H1 (cell line): ENCODE results near the gene GOLPH3L. TPM values are rescaled to one million over a fixed set of nuclear protein-coding genes. Genes with fewer than 3 reads are reported as not detected.

Source experiments
- CTCF ChIA-PET: fragments of 300-600 bp; sonication (Branson Sonifier 250); formaldehyde crosslinking; loops from one replicate; lab custom pipeline; 2021; ENCODE audit not compliant: partially characterized antibody; lab: Charles Lee
- POLR2A ChIA-PET: fragments of 300-600 bp; sonication (Branson Sonifier 250); formaldehyde crosslinking; loops from one replicate; lab custom pipeline; 2021; ENCODE audit warnings: inconsistent platforms; ENCODE audit not compliant: partially characterized antibody; lab: Charles Lee
- DNase-seq, 2 experiments: peaks; one replicate each; pipeline versions ENCODE4 v3.0.0 to v3.0.0-alpha.2; 2010 to 2022; ENCODE audit warnings: low spot score in 2 of 2, low read depth in 1 of 2, mixed read lengths in 1 of 2
- FAIRE-seq: peaks from 2 replicates; lab custom pipeline; 2011; peaks lifted over from hg19 to GRCh38; lab: Jason Lieb, UNC
- H2AFZ ChIP-seq: 2 replicates; pipeline ENCODE4 v1.8.1; 2012; ENCODE audit warnings: low read length, inconsistent platforms
- H2AK5ac ChIP-seq: 2 replicates; pipeline ENCODE4 v1.6.1; 2013; ENCODE audit warnings: low read depth, low read length
- H2BK120ac ChIP-seq: replicated peaks from 2 replicates; pipeline ENCODE3; 2013; ENCODE audit warnings: low read depth, low read length, inconsistent platforms
- H2BK12ac ChIP-seq: 2 replicates; pipeline ENCODE4 v1.6.1; 2013; ENCODE audit warnings: low read depth, low read length
- H2BK15ac ChIP-seq: 2 replicates; pipeline ENCODE4 v1.6.1; 2013; ENCODE audit warnings: low read length
- H2BK20ac ChIP-seq: 2 replicates; pipeline ENCODE4 v1.6.1; 2013; ENCODE audit warnings: low read length
- H2BK5ac ChIP-seq: 2 replicates; pipeline ENCODE4 v1.6.1; 2013; ENCODE audit warnings: low read depth, low read length
- H3K14ac ChIP-seq: 2 replicates; pipeline ENCODE4 v1.6.1; 2013; ENCODE audit warnings: inconsistent platforms; ENCODE audit not compliant: insufficient read length
- H3K18ac ChIP-seq: 2 replicates; pipeline ENCODE4 v1.6.1; 2013; ENCODE audit warnings: low read length; ENCODE audit errors: extremely low read depth
- H3K23ac ChIP-seq: 2 replicates; pipeline ENCODE4 v1.6.1; 2013; ENCODE audit warnings: inconsistent platforms; ENCODE audit not compliant: insufficient read length
- H3K23me2 ChIP-seq: 2 replicates; pipeline ENCODE4 v1.6.1; 2013; ENCODE audit warnings: low read depth, low read length
- H3K27ac ChIP-seq: 2 replicates; pipeline ENCODE4 v1.6.1; 2011; ENCODE audit warnings: low read depth, low read length, inconsistent platforms
- H3K27me3 ChIP-seq, 4 experiments: replicated peaks in 1 of 4; 1 replicate in 1 of 4; 2 replicates in 3 of 4; pipeline versions ENCODE4 v1.6.1 to v1.8.1; 2011 to 2013; ENCODE audit warnings: low read length in 3 of 4, mild to moderate bottlenecking in 3 of 4, inconsistent platforms in 2 of 4, mixed read lengths in 2 of 4, moderate library complexity in 1 of 4; ENCODE audit not compliant: control insufficient read depth in 3 of 4, insufficient read depth in 3 of 4; ENCODE audit errors: extremely low read depth in 1 of 4
- H3K36me3 ChIP-seq, 4 experiments: 2 replicates each; pipeline versions ENCODE4 v1.6.1 to v1.8.1; 2011 to 2013; ENCODE audit warnings: mild to moderate bottlenecking in 4 of 4, low read length in 3 of 4, moderate library complexity in 2 of 4, control low read depth in 1 of 4, inconsistent platforms in 1 of 4; ENCODE audit not compliant: insufficient read depth in 4 of 4, control insufficient read depth in 2 of 4
- H3K4ac ChIP-seq: replicated peaks from 2 replicates; pipeline ENCODE3; 2013; ENCODE audit warnings: low read length, low read depth, mixed read lengths, inconsistent platforms; ENCODE audit not compliant: insufficient read length
- H3K4me1 ChIP-seq, 4 experiments: replicated peaks in 1 of 4; 1 replicate in 1 of 4; 2 replicates in 3 of 4; pipeline versions ENCODE4 v1.6.1 to v1.8.1; 2011 to 2013; ENCODE audit warnings: low read length in 3 of 4, inconsistent platforms in 2 of 4, mixed read lengths in 1 of 4; ENCODE audit not compliant: insufficient read depth in 4 of 4, control insufficient read depth in 3 of 4
- H3K4me2 ChIP-seq, 2 experiments: 2 replicates each; pipeline versions ENCODE4 v1.6.1 to v1.8.1; 2011 to 2013; ENCODE audit warnings: low read depth in 2 of 2, low read length in 2 of 2, control low read depth in 1 of 2, inconsistent platforms in 1 of 2, mild to moderate bottlenecking in 1 of 2; ENCODE audit not compliant: insufficient read depth in 1 of 2
- H3K4me3 ChIP-seq, 4 experiments: fragments of 200-600, 300-600 bp in 1 of 4; sonication (generic), shearing (Covaris generic), sonication (Bioruptor Twin) in 1 of 4; 2 replicates each; pipeline versions ENCODE4 v1.5.1 to v1.8.1; 2011 to 2016; ENCODE audit warnings: low read length in 4 of 4, low read depth in 3 of 4, control low read depth in 2 of 4, inconsistent platforms in 2 of 4, mild to moderate bottlenecking in 2 of 4, mixed read lengths in 1 of 4, moderate library complexity in 1 of 4; ENCODE audit not compliant: insufficient read depth in 2 of 4; ENCODE audit errors: extremely low read depth in 1 of 4
- H3K56ac ChIP-seq: replicated peaks from 2 replicates; pipeline ENCODE3; 2013; ENCODE audit warnings: low read depth, mild to moderate bottlenecking, mixed read lengths, low read length, inconsistent platforms; ENCODE audit not compliant: insufficient read length
- H3K79me1 ChIP-seq: 2 replicates; pipeline ENCODE4 v1.6.1; 2013; ENCODE audit warnings: low read depth, low read length, control low read depth
- H3K79me2 ChIP-seq, 2 experiments: 2 replicates each; pipeline versions ENCODE4 v1.6.1 to v1.8.1; 2012 to 2013; ENCODE audit warnings: low read length in 2 of 2, mild to moderate bottlenecking in 2 of 2, inconsistent platforms in 1 of 2; ENCODE audit not compliant: insufficient read depth in 2 of 2, control insufficient read depth in 1 of 2
- H3K9ac ChIP-seq, 4 experiments: replicated peaks in 1 of 4; 1 replicate in 1 of 4; 2 replicates in 3 of 4; pipeline versions ENCODE4 v1.6.1 to v1.8.1; 2011 to 2013; ENCODE audit warnings: low read depth in 3 of 4, low read length in 3 of 4, control low read depth in 2 of 4, mild to moderate bottlenecking in 2 of 4, moderate library complexity in 2 of 4, inconsistent platforms in 1 of 4; ENCODE audit errors: extremely low read depth in 1 of 4
- H3K9me3 ChIP-seq, 2 experiments: 2 replicates each; pipeline versions ENCODE4 v1.6.1 to v1.8.1; 2012 to 2013; ENCODE audit warnings: mild to moderate bottlenecking in 2 of 2, moderate library complexity in 2 of 2, control low read depth in 1 of 2, inconsistent platforms in 1 of 2, low read depth in 1 of 2, low read length in 1 of 2, mixed read lengths in 1 of 2; ENCODE audit not compliant: insufficient read depth in 2 of 2
- H4K20me1 ChIP-seq, 2 experiments: replicated peaks in 1 of 2; 2 replicates each; pipeline versions ENCODE3 to v1.8.1; 2011 to 2013; ENCODE audit warnings: inconsistent platforms in 2 of 2, low read length in 2 of 2, mild to moderate bottlenecking in 1 of 2; ENCODE audit not compliant: insufficient read depth in 2 of 2, control insufficient read depth in 1 of 2
- H4K5ac ChIP-seq: 2 replicates; pipeline ENCODE4 v1.6.1; 2013; ENCODE audit warnings: low read length, low read depth, mixed read lengths, inconsistent platforms; ENCODE audit not compliant: insufficient read length
- H4K8ac ChIP-seq: 2 replicates; pipeline ENCODE4 v1.8.0; 2013; ENCODE audit warnings: mild to moderate bottlenecking, moderate library complexity, low read length, inconsistent platforms; ENCODE audit not compliant: insufficient read depth; ENCODE audit errors: extremely low read depth
- H4K91ac ChIP-seq: replicated peaks from 2 replicates; pipeline ENCODE3; 2013; ENCODE audit warnings: low read length, mixed read lengths, inconsistent platforms; ENCODE audit not compliant: insufficient read length
- BACH1 ChIP-seq: IDR thresholded peaks from 2 replicates; pipeline ENCODE4 v1.6.1; 2012; ENCODE audit warnings: low read length, improper control_type of control experiment
- BRCA1 ChIP-seq: IDR thresholded peaks from 2 replicates; pipeline ENCODE4 v1.6.1; 2012; ENCODE audit warnings: low read depth, low read length, improper control_type of control experiment
- CTBP2 ChIP-seq: IDR thresholded peaks from 2 replicates; pipeline ENCODE4 v1.7.0; 2011; ENCODE audit warnings: borderline replicate concordance, mild to moderate bottlenecking, moderate library complexity, mixed read lengths, low read length; ENCODE audit not compliant: insufficient read depth, insufficient read length
- GABPA ChIP-seq: IDR thresholded peaks from 2 replicates; pipeline ENCODE4 v1.6.1; 2011; ENCODE audit warnings: mild to moderate bottlenecking, low read length, moderate library complexity, borderline replicate concordance; ENCODE audit not compliant: insufficient read depth
- JUND ChIP-seq: IDR thresholded peaks from 2 replicates; pipeline ENCODE4 v1.6.1; 2011; ENCODE audit warnings: mild to moderate bottlenecking, improper control_type of control experiment, low read length
- RFX5 ChIP-seq: IDR thresholded peaks from 2 replicates; pipeline ENCODE4 v1.6.1; 2011; ENCODE audit warnings: low read depth, low read length, improper control_type of control experiment, borderline replicate concordance
- SIX5 ChIP-seq: IDR thresholded peaks from 2 replicates; pipeline ENCODE4 v1.6.1; 2011; ENCODE audit warnings: mild to moderate bottlenecking, low read depth, low read length
- SRF ChIP-seq: IDR thresholded peaks from 2 replicates; pipeline ENCODE4 v1.6.1; 2011; ENCODE audit warnings: mild to moderate bottlenecking, low read depth, low read length, moderate library complexity
- YY1 ChIP-seq: IDR thresholded peaks from 2 replicates; pipeline ENCODE4 v1.6.1; 2011; ENCODE audit warnings: low read depth, mild to moderate bottlenecking, low read length
- WGBS, 2 experiments: shearing (Covaris generic) in 1 of 2; methylation state at CpG; one replicate each; pipeline versions ENCODE4 v1.1.6 to v1.1.7; 2013 to 2015; ENCODE audit warnings: low lambda C conversion rate in 2 of 2, mixed read lengths in 2 of 2, inconsistent platforms in 1 of 2, low coverage in 1 of 2, missing lambda C conversion rate in 1 of 2; ENCODE audit not compliant: insufficient replicate concordance in 2 of 2, insufficient coverage in 1 of 2, insufficient read length in 1 of 2; ENCODE audit errors: extremely low coverage in 1 of 2, missing lambda C conversion rate in 1 of 2; 5-methylcytosine and 5-hydroxymethylcytosine counted together
- polyA plus RNA-seq, 7 experiments: library from polyadenylated mRNA; depleted of rRNA in 3 of 7; stranded (reverse) in 5 of 7; unstranded in 2 of 7; fragments of >200 nt in 5 of 7; fragments of 200-250 nt in 2 of 7; gene quantifications; 1 replicate in 5 of 7; 2 replicates in 1 of 7; 4 replicates in 1 of 7; pipeline versions ENCODE4 v1.2.1 to v1.2.3, GENCODE V29; 2011 to 2013; ENCODE audit warnings: missing spikeins in 2 of 7, mixed read lengths in 2 of 7
- total RNA-seq: library from RNA; stranded (reverse); fragmentation: NEBNext Ultra II Directional; extraction: Animal tissue kit (Norgen Biotek cat#: 25700); gene quantifications from 2 replicates; pipeline ENCODE4 v1.2.1, GENCODE V29; 2021
- TF ChIP-seq, protein P1 (sequence below), 3 experiments: IDR thresholded peaks; 1 replicate in 2 of 3; 2 replicates in 1 of 3; pipeline versions ENCODE4 v1.5.1 to v1.6.1; 2011; ENCODE audit warnings: low read length in 3 of 3, mild to moderate bottlenecking in 3 of 3, inconsistent platforms in 2 of 3, low read depth in 1 of 3, moderate library complexity in 1 of 3; ENCODE audit not compliant: insufficient read depth in 1 of 3; ENCODE audit errors: control extremely low read depth in 1 of 3
- TF ChIP-seq, protein P2 (sequence below): IDR thresholded peaks from 2 replicates; pipeline ENCODE4 v1.6.1; 2012; ENCODE audit warnings: inconsistent platforms

GOLPH3L gene
- total and polyA plus RNA-seq, 2 of the 8 experiments (the other 6 are each of a cell fraction or from before 2014, with no cell fraction given): 13.3 to 40.8 TPM

DNA sequence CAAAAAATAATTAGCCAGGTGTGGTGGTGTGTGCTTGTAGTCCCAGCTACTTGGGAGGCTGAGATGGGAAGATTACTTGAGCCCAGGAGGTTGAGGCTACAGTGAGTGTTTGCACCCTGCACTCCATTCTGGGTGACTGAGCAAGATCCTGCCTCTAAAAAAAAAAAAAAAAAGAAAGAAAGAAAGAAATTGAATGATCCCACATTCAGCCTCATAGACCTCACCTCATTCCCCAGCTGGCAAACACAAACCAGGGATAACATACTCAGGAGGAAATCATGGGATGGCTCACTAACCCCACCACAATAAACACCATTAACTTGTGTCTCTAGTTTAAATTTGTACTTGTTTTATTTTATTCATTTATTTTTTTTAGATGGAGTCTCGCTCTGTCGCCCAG lies 76.0 kb downstream of the GOLPH3L start:
- H3K9ac ChIP-seq: no peak overlapping the region
- H4K91ac ChIP-seq: no peak overlapping the region
- no peak overlapping the region for H2AFZ ChIP-seq
- no peak overlapping the region for H3K27ac ChIP-seq
- no peak for DNase-seq
- ChIA-PET POLR2A (interaction anchor here (1.0 to 43.5 kb wide), 7 partner anchors 9 to 64 kb away, joined by 3 to 1380 read pairs (median 5); partner anchors contain the start of genes ADAMTSL4, ENSA and MCL1), CTCF (interaction anchor here (0.6 to 17.6 kb wide), 11 partner anchors 13 to 248 kb away, joined by 3 to 210 read pairs (median 3); no protein-coding TSS in a partner anchor)
- H3K27me3 ChIP-seq: no peaks in the 10 kb centered on the region
- no peak overlapping the region for H2BK20ac ChIP-seq
- no peak overlapping the region for H2BK15ac ChIP-seq
- no peak overlapping the region for H3K4me3 ChIP-seq
- no peaks in the 10 kb centered on the region for H3K23me2 ChIP-seq
- no peak overlapping the region for H2BK12ac ChIP-seq
- no peak overlapping the region for H3K23ac ChIP-seq
- no peaks in the 10 kb centered on the region for H3K9me3 ChIP-seq
- H2BK120ac ChIP-seq: no peak overlapping the region
- H3K79me1 ChIP-seq: no peaks in the 10 kb centered on the region; the same call in 1 of the 2 replicates
- H3K4me1 ChIP-seq: peaks cover 0 to 7% (median 2%) of the 10 kb centered on the region in 4 experiments; a peak in 1 of 7 replicates
- H3K18ac ChIP-seq: no peak overlapping the region
- 96% methylated on average over 2 of the region's 2 CpGs; no CpG with 5 or more reads in 1 of the 2 experiments for WGBS, 2 experiments
- no peak overlapping the region for H2AK5ac ChIP-seq
- H2BK5ac ChIP-seq: no peak overlapping the region
- FAIRE-seq: no peak
- H3K4ac ChIP-seq: no peak overlapping the region
- no peak overlapping the region for H3K4me2 ChIP-seq
- peaks cover 29 to 73% (median 59%) of the 10 kb centered on the region in 4 experiments for H3K36me3 ChIP-seq
- H4K5ac ChIP-seq: no peak overlapping the region
- no peak overlapping the region for H3K14ac ChIP-seq
- H4K8ac ChIP-seq: no peak overlapping the region
- H4K20me1 ChIP-seq: no peaks in the 10 kb centered on the region
- H3K79me2 ChIP-seq: peaks cover 0 to 5% of the 10 kb centered on the region in 2 experiments; a peak in 1 of 4 replicates
- H3K56ac ChIP-seq: no peak overlapping the region
- TF ChIP-seq JUND (no peak), BRCA1 (no peak), CTBP2 (no peak), SRF (no peak), GABPA (no peak), BACH1 (no peak), YY1 (no peak), RFX5 (no peak), SIX5 (no peak)
- TF ChIP-seq, protein P1, sequence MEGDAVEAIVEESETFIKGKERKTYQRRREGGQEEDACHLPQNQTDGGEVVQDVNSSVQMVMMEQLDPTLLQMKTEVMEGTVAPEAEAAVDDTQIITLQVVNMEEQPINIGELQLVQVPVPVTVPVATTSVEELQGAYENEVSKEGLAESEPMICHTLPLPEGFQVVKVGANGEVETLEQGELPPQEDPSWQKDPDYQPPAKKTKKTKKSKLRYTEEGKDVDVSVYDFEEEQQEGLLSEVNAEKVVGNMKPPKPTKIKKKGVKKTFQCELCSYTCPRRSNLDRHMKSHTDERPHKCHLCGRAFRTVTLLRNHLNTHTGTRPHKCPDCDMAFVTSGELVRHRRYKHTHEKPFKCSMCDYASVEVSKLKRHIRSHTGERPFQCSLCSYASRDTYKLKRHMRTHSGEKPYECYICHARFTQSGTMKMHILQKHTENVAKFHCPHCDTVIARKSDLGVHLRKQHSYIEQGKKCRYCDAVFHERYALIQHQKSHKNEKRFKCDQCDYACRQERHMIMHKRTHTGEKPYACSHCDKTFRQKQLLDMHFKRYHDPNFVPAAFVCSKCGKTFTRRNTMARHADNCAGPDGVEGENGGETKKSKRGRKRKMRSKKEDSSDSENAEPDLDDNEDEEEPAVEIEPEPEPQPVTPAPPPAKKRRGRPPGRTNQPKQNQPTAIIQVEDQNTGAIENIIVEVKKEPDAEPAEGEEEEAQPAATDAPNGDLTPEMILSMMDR (IDR thresholded peaks at IDR 0.05; ENCODE audit: control extremely low read depth in 1 of 3, insufficient read depth in 1 of 3, low read depth in 1 of 3, low read length in 3 of 3): no peak
- TF ChIP-seq, protein P2, sequence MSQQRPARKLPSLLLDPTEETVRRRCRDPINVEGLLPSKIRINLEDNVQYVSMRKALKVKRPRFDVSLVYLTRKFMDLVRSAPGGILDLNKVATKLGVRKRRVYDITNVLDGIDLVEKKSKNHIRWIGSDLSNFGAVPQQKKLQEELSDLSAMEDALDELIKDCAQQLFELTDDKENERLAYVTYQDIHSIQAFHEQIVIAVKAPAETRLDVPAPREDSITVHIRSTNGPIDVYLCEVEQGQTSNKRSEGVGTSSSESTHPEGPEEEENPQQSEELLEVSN: no peak
